ENCODE data around the gene TUBA1C. TPM values are rescaled to one million over a fixed set of nuclear protein-coding genes. Genes with fewer than 3 reads are reported as not detected.
"Not testable (repeated sequence)": the region's sequence is repeated elsewhere in the genome, so short reads cannot be mapped to it uniquely, and the experiment has no call there.

The TUBA1C gene
- total and polyA plus RNA-seq, 2 of the 4 experiments (the other 2 are of a cell fraction): 1,420 to 2,555 TPM

DNA sequence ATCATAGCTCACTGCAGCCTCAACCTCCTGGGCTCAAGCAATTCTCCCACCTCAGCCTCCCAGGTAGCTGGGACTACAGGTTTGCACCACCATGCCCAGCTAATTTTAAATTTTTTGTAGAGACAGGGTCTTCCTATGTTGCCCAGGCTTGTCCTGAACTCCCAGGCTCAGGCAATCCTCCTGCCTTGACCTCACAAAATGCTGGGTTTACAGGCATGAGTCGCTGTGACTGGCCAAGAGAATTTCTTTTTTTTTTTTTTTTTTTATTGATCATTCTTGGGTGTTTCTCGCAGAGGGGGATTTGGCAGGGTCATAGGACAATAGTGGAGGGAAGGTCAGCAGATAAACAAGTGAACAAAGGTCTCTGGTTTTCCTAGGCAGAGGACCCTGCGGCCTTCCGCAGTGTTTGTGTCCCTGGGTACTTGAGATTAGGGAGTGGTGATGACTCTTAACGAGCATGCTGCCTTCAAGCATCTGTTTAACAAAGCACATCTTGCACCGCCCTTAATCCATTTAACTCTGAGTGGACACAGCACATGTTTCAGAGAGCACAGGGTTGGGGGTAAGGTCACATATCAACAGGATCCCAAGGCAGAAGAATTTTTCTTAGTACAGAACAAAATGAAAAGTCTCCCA lies 18.0 kb downstream of the TUBA1C start:
- H3K23ac ChIP-seq (ENCODE audit: low read depth, low read length); H3K4me1 ChIP-seq (ENCODE audit: control insufficient read depth, insufficient read depth, low read length); H2AK5ac ChIP-seq (ENCODE audit: low read depth, low read length); H4K91ac ChIP-seq (ENCODE audit: insufficient read depth, low read depth, low read length); H3K27ac ChIP-seq (ENCODE audit: insufficient read depth, low read length); H2BK15ac ChIP-seq (ENCODE audit: low read depth, low read length); in situ Hi-C loops (cut with MboI; ENCODE audit: low sequenced_read_pairs); BruUV-seq (replicated peaks); H2AFZ ChIP-seq (replicated peaks; ENCODE audit: low read length, poor library complexity); intact Hi-C loops (cut with micrococcal nuclease); H3K4me2 ChIP-seq (ENCODE audit: low read depth, low read length); H4K8ac ChIP-seq (ENCODE audit: low read depth in 2 of 2, low read length in 2 of 2); dilution Hi-C loops (cut with HindIII; ENCODE audit: low sequenced_read_pairs, unreplicated experiment); H3K79me1 ChIP-seq (ENCODE audit: low read depth in 1 of 2, low read length in 2 of 2); H3K56ac ChIP-seq (ENCODE audit: extremely low read depth, insufficient read depth, low read length); H3K9me3 ChIP-seq (ENCODE audit: control insufficient read depth, insufficient read depth, low read length); H3K14ac ChIP-seq (replicated peaks; ENCODE audit: low read depth, low read length); H3K9ac ChIP-seq (ENCODE audit: low read depth, low read length); H2BK20ac ChIP-seq (ENCODE audit: low read depth, low read length); H3K18ac ChIP-seq (ENCODE audit: low read depth, low read length); H2BK120ac ChIP-seq (ENCODE audit: low read depth, low read length); H2AK9ac ChIP-seq (replicated peaks; ENCODE audit: low read depth, low read length, poor library complexity); H3K4ac ChIP-seq (ENCODE audit: low read depth, low read length); H4K20me1 ChIP-seq (ENCODE audit: insufficient read depth, low read length); H3K9me1 ChIP-seq (ENCODE audit: insufficient read depth, low read length); H3K36me3 ChIP-seq (ENCODE audit: control insufficient read depth, insufficient read depth, low read length); ATAC-seq (ENCODE audit: low read depth); H2BK5ac ChIP-seq (ENCODE audit: low read depth, low read length, poor library complexity, severe bottlenecking); POLR2A ChIA-PET (ENCODE audit: unreplicated experiment); H4K5ac ChIP-seq (ENCODE audit: low read depth, low read length); DNase-seq; H3K4me3 ChIP-seq (ENCODE audit: insufficient read depth, low read depth, low read length): not testable (repeated sequence)
- WGBS, 2 experiments (ENCODE audit: extremely low coverage in 2 of 2, insufficient read length in 1 of 2): no CpG with 5 or more reads among the region's 6 CpGs
- CTCF ChIA-PET: interaction anchor here (0.9 kb wide), 1 partner anchor 14 kb away, joined by 5 read pairs; no protein-coding TSS in a partner anchor
- peaks cover 12% of the 10 kb centered on the region for H3K27me3 ChIP-seq (ENCODE audit: control insufficient read depth, insufficient read depth, low read length)

Measured in IMR-90 (cell line).